ENCODE data around the gene RTTN.
"Not testable (repeated sequence)": the region's sequence is repeated elsewhere in the genome, so short reads cannot be mapped to it uniquely, and the experiment has no call there.

The RTTN gene

DNA sequence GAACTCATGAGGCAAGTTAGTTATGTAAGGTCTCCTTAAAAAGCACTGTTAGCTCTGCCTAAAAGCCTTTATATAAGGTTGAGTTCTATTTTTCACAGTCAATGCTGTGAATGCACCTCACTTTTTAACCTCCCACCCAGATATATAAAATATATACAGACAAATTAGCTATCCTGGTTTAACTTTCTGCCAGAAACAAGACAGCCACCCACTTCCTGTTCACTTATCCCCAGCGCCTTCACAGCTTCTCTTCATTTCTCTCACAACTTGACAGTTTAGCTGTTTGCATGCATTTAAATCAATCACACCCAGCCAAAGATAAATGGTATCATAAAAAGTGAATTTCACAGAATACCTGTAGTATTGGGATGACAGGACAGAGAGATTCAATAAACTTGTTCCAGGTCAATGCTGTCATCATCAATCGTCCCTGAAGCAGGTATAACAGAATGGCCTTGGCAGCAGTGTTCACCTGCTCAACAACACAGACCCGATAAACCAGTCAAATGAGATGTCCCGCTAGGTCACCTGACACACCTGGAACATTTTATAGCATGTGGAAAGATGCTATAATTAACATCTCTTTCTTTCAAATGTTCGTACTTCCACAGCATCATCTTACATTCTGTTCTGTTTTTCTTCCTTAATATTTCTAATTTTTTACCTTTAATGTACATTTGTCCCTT, 55.7 kb downstream of the RTTN start:
- no peak for DNase-seq (ENCODE audit: low spot score)

DNA sequence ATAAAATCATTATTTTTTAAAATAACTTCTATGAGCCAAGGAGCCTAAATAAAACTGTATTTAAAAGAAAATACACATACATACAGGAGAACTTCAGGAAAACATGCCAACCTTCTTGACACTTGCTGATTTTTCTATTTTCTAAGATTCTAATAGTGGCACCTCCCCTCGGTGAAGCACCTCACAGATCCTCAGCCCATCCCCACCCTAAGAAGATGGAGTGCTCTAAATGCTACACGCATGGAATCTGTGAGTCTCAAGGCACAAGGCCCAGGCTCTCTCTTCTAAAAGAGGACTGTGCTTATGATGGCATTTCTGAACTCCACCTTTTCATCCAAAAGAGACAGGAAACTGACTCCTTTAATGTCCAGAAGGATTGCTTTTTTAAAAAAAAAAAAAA, 56.3 kb downstream of the RTTN start:
- DNase-seq (ENCODE audit: low spot score), result no peak

GRCh38 chr18:70148039-70148938, 57.2 kb downstream of the RTTN start:
- no peak for DNase-seq (ENCODE audit: low spot score)

DNA sequence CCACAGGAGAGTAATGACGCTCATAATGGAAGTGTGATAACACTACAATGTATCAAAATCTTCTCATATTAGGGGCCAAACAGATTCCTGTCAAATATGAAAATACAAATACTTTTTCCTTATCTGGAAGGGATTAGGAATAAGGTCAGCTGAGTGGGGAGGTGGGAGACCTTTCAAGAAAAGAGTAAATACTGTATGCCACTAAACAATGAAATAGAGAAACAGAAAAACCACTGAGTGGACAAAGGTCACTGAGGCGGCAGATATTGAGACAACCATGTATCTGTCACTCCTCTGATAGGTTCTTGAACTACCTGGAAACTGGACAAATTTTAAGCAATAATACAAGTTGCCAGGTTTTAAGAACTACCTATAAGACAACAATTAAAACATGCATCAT, 59.3 kb downstream of the RTTN start:
- no peak for DNase-seq (ENCODE audit: low spot score)

DNA sequence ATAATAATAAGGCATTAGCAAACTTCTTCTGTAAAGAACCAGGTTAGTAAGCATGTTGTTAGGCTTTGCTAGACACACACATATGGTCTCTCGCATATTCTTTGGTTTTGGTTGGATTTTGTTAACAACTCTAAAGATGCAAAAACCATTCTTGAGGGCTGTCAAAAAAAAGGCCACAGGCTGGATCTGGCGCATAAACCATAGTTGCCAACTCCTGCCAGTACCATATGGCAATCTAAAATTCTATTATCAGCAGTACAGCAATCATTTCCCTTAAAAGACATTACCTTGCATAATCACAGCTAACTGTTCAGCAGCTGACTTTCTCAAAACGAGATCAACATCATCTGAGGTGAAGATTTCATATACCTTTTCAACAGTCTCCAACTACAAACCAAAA, 63.5 kb downstream of the RTTN start:
- DNase-seq (ENCODE audit: low spot score), result peak; percentile 10

- peak; percentile 51 for DNase-seq (ENCODE audit: low spot score)
Observed at GRCh38 chr18:70139138-70139537, 66.3 kb downstream of the RTTN start.

- DNase-seq (ENCODE audit: low spot score), result peak; percentile 16
Observed at GRCh38 chr18:70135604-70136003, 69.9 kb downstream of the RTTN start.

GRCh38 chr18:70132999-70133398, 72.5 kb downstream of the RTTN start:
- DNase-seq (ENCODE audit: low spot score), result no peak

GRCh38 chr18:70128271-70128670, 77.2 kb downstream of the RTTN start:
- DNase-seq (ENCODE audit: low spot score), result no peak

- DNase-seq (ENCODE audit: low spot score), result no peak
Observed at GRCh38 chr18:70127359-70127758, 78.1 kb downstream of the RTTN start.

DNA sequence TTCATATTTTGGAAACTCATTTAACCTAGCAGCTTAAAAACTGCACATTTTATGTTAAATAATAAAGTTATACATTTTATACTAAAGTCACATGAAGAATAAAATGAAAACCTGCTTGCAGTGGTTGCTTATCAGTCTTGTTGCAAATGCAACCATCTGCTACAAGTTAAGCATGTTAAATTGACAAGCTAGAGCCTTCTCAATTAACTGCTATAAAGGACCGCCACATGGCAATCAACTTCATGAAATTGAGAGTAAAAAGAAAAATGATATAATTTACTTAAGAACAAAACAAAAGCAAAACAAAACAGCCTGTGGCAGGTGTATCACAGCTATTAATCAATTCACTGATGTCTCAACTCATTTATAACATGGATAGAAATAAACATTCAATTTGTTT, 78.7 kb downstream of the RTTN start:
- no peak for DNase-seq (ENCODE audit: low spot score)

DNA sequence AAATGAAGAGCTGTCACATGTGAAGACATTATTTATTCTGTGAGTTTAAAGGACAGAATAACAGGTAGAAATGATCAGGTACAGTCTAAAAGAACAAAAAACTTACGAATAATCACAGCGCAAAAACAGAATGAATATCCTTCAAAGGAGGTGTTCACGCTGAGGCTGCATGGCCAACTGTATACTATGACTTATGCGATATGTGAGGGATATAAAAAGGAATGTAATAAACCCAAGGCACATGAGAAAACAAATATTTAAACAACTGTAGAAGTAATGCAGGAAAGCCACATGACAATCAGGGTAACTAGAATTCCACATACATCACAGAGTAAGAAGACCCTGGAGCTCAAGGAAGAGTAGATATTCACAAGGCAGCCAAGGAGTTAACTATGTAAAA, 81.3 kb downstream of the RTTN start:
- no peak for DNase-seq (ENCODE audit: low spot score)

GRCh38 chr18:70121842-70122241, 83.6 kb downstream of the RTTN start:
- DNase-seq (ENCODE audit: low spot score), result no peak

GRCh38 chr18:70116949-70117348, 88.5 kb downstream of the RTTN start:
- DNase-seq (ENCODE audit: low spot score), result no peak

DNA sequence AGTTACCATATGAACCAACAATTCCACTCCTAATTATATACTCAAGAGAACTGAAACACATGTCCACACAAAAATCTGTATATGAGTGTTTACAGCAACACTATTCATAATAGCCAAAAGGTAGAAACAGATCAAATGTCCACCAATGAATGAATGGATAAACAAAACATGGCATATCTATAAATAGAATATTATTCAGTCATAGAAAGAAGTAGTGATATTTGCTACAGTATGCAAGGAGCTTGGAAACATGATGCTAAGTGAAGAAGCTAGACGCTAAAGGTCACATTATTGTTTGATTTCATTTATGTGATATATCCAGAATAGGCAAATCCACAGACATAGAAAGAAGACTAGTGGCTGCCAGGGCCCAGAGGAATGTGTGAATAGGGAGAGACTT, 92.0 kb downstream of the RTTN start:
- DNase-seq (ENCODE audit: low spot score), result no peak

GRCh38 chr18:70110678-70111077, 94.8 kb downstream of the RTTN start:
- DNase-seq (ENCODE audit: low spot score), result no peak

DNA sequence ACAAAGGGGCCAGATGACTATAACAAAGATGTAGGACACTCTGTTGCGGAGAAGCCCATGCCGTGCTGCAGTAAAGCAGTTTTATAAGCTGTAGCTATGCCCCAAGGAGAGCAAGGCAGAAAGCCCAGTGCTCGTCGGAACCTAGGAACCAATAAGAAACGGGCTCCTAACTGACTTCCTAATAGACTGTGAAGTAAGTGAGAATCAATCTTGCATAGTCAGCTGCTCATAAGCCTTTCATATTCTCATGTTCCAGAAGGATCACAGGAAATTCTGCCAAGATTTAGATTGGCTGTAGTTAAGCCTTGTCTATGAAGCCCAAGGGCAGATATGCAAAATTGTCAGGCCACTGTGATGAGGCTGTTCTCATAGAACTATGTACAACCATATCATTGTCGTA, 98.4 kb downstream of the RTTN start:
- DNase-seq (ENCODE audit: low spot score), result no peak

DNA sequence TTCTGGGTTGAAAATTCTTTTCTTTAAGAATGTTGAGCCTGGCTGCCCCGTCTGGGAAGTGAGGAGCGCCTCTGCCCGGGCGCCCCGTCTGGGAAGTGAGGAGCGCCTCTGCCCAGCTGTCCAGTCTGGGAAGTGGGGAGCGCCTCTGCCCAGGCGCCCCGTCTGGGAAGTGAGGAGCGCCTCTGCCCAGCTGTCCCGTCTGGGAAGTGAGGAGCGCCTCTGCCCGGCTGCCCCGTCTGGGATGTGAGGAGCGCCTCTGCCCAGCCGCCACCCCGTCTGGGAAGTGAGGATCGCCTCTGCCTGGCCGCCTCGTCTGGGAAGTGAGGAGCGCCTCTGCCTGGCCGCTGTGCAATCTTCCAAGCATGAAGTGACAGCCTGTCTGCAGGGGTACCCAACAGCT, 102.6 kb downstream of the RTTN start:
- DNase-seq (ENCODE audit: low spot score), result not testable (repeated sequence)

DNA sequence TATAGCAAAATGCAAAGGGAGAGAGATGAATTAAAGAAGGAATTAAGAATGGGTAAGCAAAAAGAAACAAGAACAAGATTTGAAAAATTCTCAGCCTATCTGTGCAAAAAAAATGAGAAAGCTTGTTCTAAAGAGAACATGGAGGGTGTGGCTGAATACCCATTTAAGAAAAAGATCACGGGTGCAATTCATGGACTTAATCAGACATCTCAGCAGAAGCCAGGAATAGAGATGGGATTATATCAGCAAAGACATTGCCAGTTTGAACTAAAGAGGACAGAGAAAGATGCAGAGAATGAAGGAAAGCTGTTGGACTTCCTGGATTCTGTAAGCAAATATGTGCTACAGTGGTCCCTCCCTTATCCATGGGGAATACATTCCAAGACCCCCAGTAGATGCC, 115.6 kb downstream of the RTTN start:
- no peak for DNase-seq (ENCODE audit: low spot score)

DNA sequence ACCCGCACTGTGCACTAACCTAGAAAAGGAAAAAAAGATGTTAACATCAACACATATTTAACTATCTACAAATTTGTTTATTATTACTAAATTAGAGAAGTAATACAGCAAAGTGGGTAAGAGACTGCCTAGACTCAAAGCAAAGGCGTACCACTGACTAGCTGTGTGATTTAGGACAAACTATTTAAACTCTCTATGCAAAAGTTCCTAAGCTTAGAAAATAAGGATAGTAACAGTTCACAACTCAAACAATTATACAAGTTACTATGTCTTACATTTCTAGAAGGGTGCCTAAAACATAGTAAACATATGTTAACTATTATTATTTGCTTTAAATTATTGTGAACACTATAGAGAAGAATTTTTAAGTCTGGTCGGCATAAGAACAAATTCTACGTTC, 119.4 kb downstream of the RTTN start:
- no peak for DNase-seq (ENCODE audit: low spot score)

GRCh38 chr18:70085641-70086040, 119.8 kb downstream of the RTTN start:
- DNase-seq (ENCODE audit: low spot score), result no peak

DNA sequence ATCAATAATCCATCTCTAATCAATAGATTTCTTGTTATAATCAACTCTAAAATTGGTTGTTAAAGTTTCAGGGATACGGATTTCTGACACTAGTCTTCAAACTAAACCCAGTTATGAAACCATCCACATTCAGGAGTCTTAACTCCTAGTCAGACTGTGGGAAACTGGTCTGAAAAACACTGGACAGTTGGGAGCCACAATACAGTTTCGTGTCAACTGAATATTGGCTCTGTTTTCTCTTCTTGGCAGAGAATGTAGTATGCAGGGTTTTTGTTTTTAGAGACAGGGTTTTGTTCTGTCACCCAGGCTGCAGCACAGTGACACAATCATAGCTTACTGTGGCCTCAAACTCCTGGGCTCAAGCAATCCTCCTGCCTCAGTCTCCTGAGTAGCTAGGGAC, 123.1 kb downstream of the RTTN start:
- peak; percentile 14 for DNase-seq (ENCODE audit: low spot score)

DNA sequence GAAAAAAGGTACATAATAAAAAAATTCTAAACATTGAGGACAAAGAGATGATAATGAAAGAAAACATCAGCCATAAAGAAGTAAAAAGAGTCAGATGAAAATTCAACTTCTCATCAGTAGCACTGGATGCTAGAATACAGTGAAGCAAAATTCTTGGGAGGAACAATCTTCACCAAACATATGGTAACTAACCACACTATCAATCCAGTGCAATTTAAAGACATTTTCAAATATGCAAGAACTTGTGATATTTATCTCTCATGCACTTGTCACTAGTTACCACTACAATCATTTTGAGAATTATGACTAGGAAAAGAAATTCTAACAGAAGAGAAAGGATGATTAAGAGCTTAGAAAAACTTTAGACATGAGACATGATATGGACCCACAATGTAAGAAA, 127.4 kb downstream of the RTTN start:
- no peak for DNase-seq (ENCODE audit: low spot score)

DNA sequence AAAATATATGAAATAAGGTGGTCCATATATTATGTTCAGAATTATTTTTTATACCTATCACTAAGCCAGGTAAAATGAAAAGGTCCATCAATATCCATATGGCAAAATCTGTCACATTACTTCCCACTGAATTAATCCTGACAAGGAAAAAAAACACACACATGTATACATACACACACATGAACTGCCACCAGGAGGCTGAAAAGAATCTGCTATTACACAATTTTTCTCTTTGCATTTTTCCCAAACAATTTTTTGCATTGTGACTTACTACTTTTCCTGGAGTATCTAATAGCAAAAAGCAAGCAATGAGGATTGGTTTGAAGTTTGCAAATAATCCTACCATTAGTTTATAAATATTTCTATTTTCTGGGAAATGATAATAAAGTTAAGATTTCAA, 129.6 kb downstream of the RTTN start:
- DNase-seq (ENCODE audit: low spot score), result no peak
